Measurements from ENCODE around the gene GON7.

Gene GON7

GRCh38 chr14:93155667-93156066, 51.2 kb downstream of the GON7 start:
- no peak for DNase-seq

GRCh38 chr14:93153121-93153520, 53.7 kb downstream of the GON7 start:
- DNase-seq, result no peak

All from OCI-M1 (cell line).